Kidney (tissue), 14 donors: Measurements from ENCODE around the gene PHF2. TPM values are rescaled to one million over a fixed set of nuclear protein-coding genes. Genes with fewer than 3 reads are reported as not detected.

Experiments used
- DNase-seq, 5 donors: peaks; one replicate each; pipeline ENCODE4 v3.0.0-alpha.2; 2013 to 2020
- FAIRE-seq: peaks from 2 replicates; lab custom pipeline; 2012; peaks lifted over from hg19 to GRCh38; lab: Jason Lieb, UNC
- H3K27ac ChIP-seq, 2 donors: one replicate each; pipeline ENCODE4 v1.7.0; 2013; ENCODE audit warnings: low read depth in 2 of 2, low read length in 2 of 2, inconsistent platforms in 1 of 2
- H3K27me3 ChIP-seq: one replicate; pipeline ENCODE4 v1.7.1; 2013; ENCODE audit warnings: low read length, inconsistent platforms; ENCODE audit not compliant: control insufficient read depth, insufficient read depth
- H3K36me3 ChIP-seq, 3 donors: one replicate each; pipeline versions ENCODE4 v1.7.0 to v1.7.1; 2013; ENCODE audit warnings: low read length in 3 of 3, control low read depth in 1 of 3, inconsistent platforms in 1 of 3; ENCODE audit not compliant: insufficient read depth in 3 of 3, control insufficient read depth in 2 of 3
- H3K4me1 ChIP-seq, 3 donors: one replicate each; pipeline versions ENCODE4 v1.7.0 to v1.7.1; 2013; ENCODE audit warnings: low read length in 3 of 3, inconsistent platforms in 1 of 3, low read depth in 1 of 3; ENCODE audit not compliant: control insufficient read depth in 2 of 3, insufficient read depth in 2 of 3
- H3K4me3 ChIP-seq, 3 donors: one replicate each; pipeline versions ENCODE4 v1.7.0 to v1.8.1; 2013; ENCODE audit warnings: low read length in 3 of 3, control low read depth in 1 of 3, inconsistent platforms in 1 of 3
- H3K9ac ChIP-seq, 3 donors: one replicate each; pipeline versions ENCODE4 v1.7.0 to v1.7.1; 2013; ENCODE audit warnings: low read length in 3 of 3, control low read depth in 1 of 3, inconsistent platforms in 1 of 3
- H3K9me3 ChIP-seq, 3 donors: one replicate each; pipeline versions ENCODE4 v1.7.0 to v1.7.1; 2013; ENCODE audit warnings: low read length in 3 of 3, control low read depth in 1 of 3, inconsistent platforms in 1 of 3; ENCODE audit not compliant: control insufficient read depth in 2 of 3, insufficient read depth in 1 of 3
- intact Hi-C: fragments of 100-400 bp; cut with DNase I; formaldehyde crosslinking; loops from one replicate; pipeline ENCODE4 v1.11.1; 2022
- polyA plus RNA-seq: library from polyadenylated mRNA; stranded (reverse); fragments of 350-450 nt; fragmentation: Illumina TruSeq; extraction: RNeasy Lipid Tissue Mini Kit (QIAGEN cat#74804); gene quantifications from one replicate; pipeline ENCODE4 v1.2.3, GENCODE V29; 2014; ENCODE audit warnings: low read depth, low replicate concordance; ENCODE audit not compliant: insufficient read depth
- total RNA-seq: library from RNA; stranded (reverse); fragmentation: NEBNext Ultra II Directional; extraction: Animal tissue kit (Norgen Biotek cat#: 25700); gene quantifications from one replicate; pipeline ENCODE4 v1.2.1, GENCODE V29; 2021
- TF ChIP-seq, protein P1 (sequence below): IDR thresholded peaks from 3 replicates; pipeline ENCODE4 v1.5.1; 2012; ENCODE audit warnings: mild to moderate bottlenecking, moderate library complexity, borderline replicate concordance; ENCODE audit not compliant: insufficient read depth; ENCODE audit errors: extremely low read depth
- donor health status: control.
- donor health status: control.
- donor health status: control.
- donor health status: control.
- donor health status: control.
- donor health status: DM: yes; HTN: yes; CAD: no.
- donor health status: Normal renal cell carcinoma (clear cell type).

PHF2 gene
- total and polyA plus RNA-seq, 2 donors from 2014 or later = 10.2 to 30.7 TPM

DNA sequence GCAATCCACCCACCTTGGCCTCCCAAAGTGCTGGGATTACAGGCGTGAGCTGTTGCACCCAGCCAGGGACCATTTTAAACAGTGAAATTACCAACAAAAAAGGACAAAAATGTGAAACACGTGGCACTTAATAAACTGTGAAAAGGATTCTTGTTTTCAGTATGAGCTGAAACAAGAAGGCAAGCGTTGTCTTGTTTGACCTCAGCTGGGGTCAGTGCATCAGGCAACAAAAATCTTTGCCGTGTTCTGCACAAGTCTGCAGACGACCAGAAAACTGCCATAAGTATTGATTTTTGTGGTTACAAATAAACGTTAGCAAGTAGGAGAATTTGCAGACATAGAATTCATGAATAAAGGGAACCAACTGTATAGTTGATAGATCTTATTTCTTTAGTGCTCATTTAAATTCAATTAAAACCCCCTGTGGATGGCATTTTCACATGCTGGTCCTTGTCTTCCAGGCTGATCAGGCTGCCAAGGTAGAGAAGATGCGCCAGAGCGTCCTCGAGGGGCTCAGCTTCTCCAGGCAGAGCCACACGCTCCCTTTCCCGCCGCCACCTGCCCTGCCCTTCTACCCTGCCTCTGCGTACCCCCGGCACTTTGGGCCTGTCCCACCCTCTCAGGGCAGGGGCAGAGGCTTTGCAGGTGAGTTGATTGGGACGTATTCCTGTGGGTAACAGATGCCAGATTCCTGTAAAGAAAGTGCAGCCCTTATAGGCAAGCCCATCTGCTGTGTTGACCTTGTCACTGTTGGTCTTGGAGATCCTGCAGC is 18.8 kb upstream of the PHF2 start:
- intact Hi-C loops = no loop called here
- no peaks in the 10 kb centered on the region for H3K4me1 ChIP-seq
- TF ChIP-seq, protein P1, sequence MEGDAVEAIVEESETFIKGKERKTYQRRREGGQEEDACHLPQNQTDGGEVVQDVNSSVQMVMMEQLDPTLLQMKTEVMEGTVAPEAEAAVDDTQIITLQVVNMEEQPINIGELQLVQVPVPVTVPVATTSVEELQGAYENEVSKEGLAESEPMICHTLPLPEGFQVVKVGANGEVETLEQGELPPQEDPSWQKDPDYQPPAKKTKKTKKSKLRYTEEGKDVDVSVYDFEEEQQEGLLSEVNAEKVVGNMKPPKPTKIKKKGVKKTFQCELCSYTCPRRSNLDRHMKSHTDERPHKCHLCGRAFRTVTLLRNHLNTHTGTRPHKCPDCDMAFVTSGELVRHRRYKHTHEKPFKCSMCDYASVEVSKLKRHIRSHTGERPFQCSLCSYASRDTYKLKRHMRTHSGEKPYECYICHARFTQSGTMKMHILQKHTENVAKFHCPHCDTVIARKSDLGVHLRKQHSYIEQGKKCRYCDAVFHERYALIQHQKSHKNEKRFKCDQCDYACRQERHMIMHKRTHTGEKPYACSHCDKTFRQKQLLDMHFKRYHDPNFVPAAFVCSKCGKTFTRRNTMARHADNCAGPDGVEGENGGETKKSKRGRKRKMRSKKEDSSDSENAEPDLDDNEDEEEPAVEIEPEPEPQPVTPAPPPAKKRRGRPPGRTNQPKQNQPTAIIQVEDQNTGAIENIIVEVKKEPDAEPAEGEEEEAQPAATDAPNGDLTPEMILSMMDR = no peak
- H3K9me3 ChIP-seq = no peaks in the 10 kb centered on the region
- DNase-seq (no peak), FAIRE-seq (no peak)
- H3K4me3 ChIP-seq = no peak overlapping the region
- H3K27me3 ChIP-seq = no peaks in the 10 kb centered on the region
- no peak overlapping the region for H3K27ac ChIP-seq
- no peak overlapping the region for H3K9ac ChIP-seq
- H3K36me3 ChIP-seq = peaks cover 3 to 57% (median 33%) of the 10 kb centered on the region in 3 donors

DNA sequence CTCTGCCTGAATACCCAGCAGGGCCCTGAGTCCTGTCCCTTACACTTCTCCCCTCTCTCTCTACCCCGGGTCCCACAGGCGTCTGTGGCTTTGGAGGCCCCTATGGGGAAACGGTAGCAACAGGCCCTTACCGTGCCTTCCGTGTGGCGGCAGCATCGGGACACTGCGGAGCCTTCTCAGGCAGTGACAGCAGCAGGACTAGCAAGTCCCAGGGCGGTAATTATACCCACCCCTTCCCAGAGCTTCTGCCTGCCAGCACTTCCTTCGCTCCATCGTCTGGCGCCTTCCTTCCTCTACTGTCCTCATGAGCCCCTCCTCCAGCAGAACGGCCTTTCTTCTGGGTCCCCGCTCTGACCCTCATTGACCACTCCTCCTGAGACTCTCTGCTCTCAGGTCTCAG is 17.9 kb upstream of the PHF2 start:
- DNase-seq = no peak

DNA sequence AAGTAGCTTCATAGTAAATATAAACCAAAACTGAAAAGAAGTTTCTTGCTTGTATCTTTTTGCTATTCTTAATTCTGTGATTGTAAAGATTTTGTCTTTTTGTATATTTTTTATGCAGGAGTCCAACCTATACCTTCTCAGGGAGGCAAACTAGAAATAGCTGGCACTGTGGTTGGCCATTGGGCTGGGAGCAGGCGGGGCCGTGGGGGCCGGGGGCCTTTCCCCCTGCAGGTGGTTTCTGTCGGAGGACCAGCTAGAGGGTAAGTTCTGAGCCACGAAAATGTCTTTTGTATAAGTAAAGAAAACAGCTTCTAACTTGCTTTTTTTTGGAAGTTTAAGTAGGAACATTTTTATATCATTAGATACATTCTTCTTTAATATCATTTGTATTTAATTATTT is 15.4 kb upstream of the PHF2 start:
- intact Hi-C loops = no loop called here
- peaks cover 6 to 64% (median 36%) of the 10 kb centered on the region in 3 donors for H3K36me3 ChIP-seq
- H3K27me3 ChIP-seq = no peaks in the 10 kb centered on the region
- FAIRE-seq (no peak), DNase-seq (no peak)
- H3K9ac ChIP-seq = no peak overlapping the region
- H3K4me3 ChIP-seq = no peak overlapping the region
- H3K27ac ChIP-seq = no peak overlapping the region
- H3K9me3 ChIP-seq = no peaks in the 10 kb centered on the region
- TF ChIP-seq, protein P1 = no peak
- no peaks in the 10 kb centered on the region for H3K4me1 ChIP-seq

More for the DNA sequence above, 17.9 kb upstream of the PHF2 start:
- TF ChIP-seq, protein P1 = no peak
- intact Hi-C loops = no loop called here
- no peaks in the 10 kb centered on the region for H3K4me1 ChIP-seq
- no peak overlapping the region for H3K9ac ChIP-seq
- H3K4me3 ChIP-seq = no peak overlapping the region
- H3K36me3 ChIP-seq = peaks cover 6 to 60% (median 36%) of the 10 kb centered on the region in 3 donors
- H3K9me3 ChIP-seq = no peaks in the 10 kb centered on the region
- no peaks in the 10 kb centered on the region for H3K27me3 ChIP-seq
- no peak for FAIRE-seq
- H3K27ac ChIP-seq = no peak overlapping the region
